ENCODE data around the gene HCN4.
"Not testable (repeated sequence)": the region's sequence is repeated elsewhere in the genome, so short reads cannot be mapped to it uniquely, and the experiment has no call there.

Gene HCN4

GRCh38 chr15:73326157-73326556 is 42.6 kb downstream of the HCN4 start:
- no peak for DNase-seq (ENCODE audit: low read depth, low spot score)

- DNase-seq (ENCODE audit: low read depth, low spot score), result no peak
These were observed 43.4 kb downstream of the HCN4 start for GRCh38 chr15:73325191-73325861.

GRCh38 chr15:73324496-73325170 is 44.1 kb downstream of the HCN4 start:
- no peak for DNase-seq (ENCODE audit: low read depth, low spot score)

GRCh38 chr15:73323956-73324355 is 44.8 kb downstream of the HCN4 start:
- DNase-seq (ENCODE audit: low read depth, low spot score), result no peak

GRCh38 chr15:73323374-73323955 is 45.3 kb downstream of the HCN4 start:
- DNase-seq (ENCODE audit: low read depth, low spot score), result no peak

GRCh38 chr15:73322665-73323373 is 45.9 kb downstream of the HCN4 start:
- no peak for DNase-seq (ENCODE audit: low read depth, low spot score)

GRCh38 chr15:73321496-73322450 is 47.0 kb downstream of the HCN4 start:
- no peak for DNase-seq (ENCODE audit: low read depth, low spot score)

- no peak for DNase-seq (ENCODE audit: low read depth, low spot score)
These were observed 48.1 kb downstream of the HCN4 start for GRCh38 chr15:73320619-73321180.

- no peak for DNase-seq (ENCODE audit: low read depth, low spot score)
These were observed 49.1 kb downstream of the HCN4 start for GRCh38 chr15:73319460-73320245.

GRCh38 chr15:73318463-73319351 is 50.1 kb downstream of the HCN4 start:
- DNase-seq (ENCODE audit: low read depth, low spot score), result no peak

- no peak for DNase-seq (ENCODE audit: low read depth, low spot score)
These were observed 50.9 kb downstream of the HCN4 start for GRCh38 chr15:73317651-73318462.

- DNase-seq (ENCODE audit: low read depth, low spot score), result no peak
These were observed 54.9 kb downstream of the HCN4 start for GRCh38 chr15:73313861-73314260.

GRCh38 chr15:73308305-73308704 is 60.5 kb downstream of the HCN4 start:
- DNase-seq (ENCODE audit: low read depth, low spot score), result no peak

GRCh38 chr15:73305331-73306211 is 63.2 kb downstream of the HCN4 start:
- DNase-seq (ENCODE audit: low read depth, low spot score), result no peak

GRCh38 chr15:73303636-73304035 is 65.1 kb downstream of the HCN4 start:
- DNase-seq (ENCODE audit: low read depth, low spot score), result no peak

- not testable (repeated sequence) for DNase-seq (ENCODE audit: low read depth, low spot score)
These were observed 68.5 kb downstream of the HCN4 start for GRCh38 chr15:73300286-73300685.

GRCh38 chr15:73298522-73299245 is 70.1 kb downstream of the HCN4 start:
- no peak for DNase-seq (ENCODE audit: low read depth, low spot score)

Measured in activated naive CD8-positive, alpha-beta T cell treated with anti-CD3 and anti-CD28 coated beads, Interleukin-2, amount 50 U/mL, for 16 hours (primary cell).